Measurements from ENCODE around the gene COG5. TPM values are rescaled to one million over a fixed set of nuclear protein-coding genes. Genes with fewer than 3 reads are reported as not detected.

Gene COG5
- total RNA-seq, 1 experiment from 2014 or later, result 29.1 TPM

DNA sequence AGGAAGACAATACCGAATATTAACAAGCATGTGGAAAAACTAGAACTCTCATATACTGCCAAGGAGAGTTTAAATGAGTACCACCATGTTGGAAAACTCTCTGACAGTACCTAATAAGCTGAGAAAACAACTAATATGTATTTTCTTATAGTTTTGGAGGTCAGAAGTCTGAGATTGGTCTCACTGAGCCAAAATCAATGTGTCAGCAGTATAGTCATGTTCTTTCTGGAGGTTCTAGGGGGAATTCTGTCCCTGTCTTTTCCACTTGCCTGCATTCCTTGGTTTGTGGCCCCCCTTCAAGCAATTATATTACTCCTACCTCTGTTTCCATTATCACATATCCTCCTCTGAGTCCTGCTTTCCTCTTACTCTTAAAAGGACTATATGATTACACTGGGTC lies 250.4 kb downstream of the COG5 start:
- no peaks in the 10 kb centered on the region for H3K36me3 ChIP-seq (ENCODE audit: control insufficient read depth, insufficient read depth, low read length)
- no TSS peak for BruUV-seq (replicated peaks)
- H3K4me3 ChIP-seq (ENCODE audit: low read depth in 2 of 2, low read length in 2 of 2), result no peak overlapping the region
- no peak for ATAC-seq
- intact Hi-C loops (cut with micrococcal nuclease; ENCODE audit: unreplicated experiment), result no loop called here
- no peaks in the 10 kb centered on the region for H3K4me1 ChIP-seq (ENCODE audit: control insufficient read depth, insufficient read depth, low read length)
- DNase-seq (ENCODE audit: low read depth, low spot score), result no peak
- TF ChIP-seq, protein P1, sequence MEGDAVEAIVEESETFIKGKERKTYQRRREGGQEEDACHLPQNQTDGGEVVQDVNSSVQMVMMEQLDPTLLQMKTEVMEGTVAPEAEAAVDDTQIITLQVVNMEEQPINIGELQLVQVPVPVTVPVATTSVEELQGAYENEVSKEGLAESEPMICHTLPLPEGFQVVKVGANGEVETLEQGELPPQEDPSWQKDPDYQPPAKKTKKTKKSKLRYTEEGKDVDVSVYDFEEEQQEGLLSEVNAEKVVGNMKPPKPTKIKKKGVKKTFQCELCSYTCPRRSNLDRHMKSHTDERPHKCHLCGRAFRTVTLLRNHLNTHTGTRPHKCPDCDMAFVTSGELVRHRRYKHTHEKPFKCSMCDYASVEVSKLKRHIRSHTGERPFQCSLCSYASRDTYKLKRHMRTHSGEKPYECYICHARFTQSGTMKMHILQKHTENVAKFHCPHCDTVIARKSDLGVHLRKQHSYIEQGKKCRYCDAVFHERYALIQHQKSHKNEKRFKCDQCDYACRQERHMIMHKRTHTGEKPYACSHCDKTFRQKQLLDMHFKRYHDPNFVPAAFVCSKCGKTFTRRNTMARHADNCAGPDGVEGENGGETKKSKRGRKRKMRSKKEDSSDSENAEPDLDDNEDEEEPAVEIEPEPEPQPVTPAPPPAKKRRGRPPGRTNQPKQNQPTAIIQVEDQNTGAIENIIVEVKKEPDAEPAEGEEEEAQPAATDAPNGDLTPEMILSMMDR (IDR thresholded peaks at IDR 0.05), result no peak
- TF ChIP-seq SIN3A (IDR thresholded peaks at IDR 0.05; ENCODE audit: borderline replicate concordance, insufficient read depth, low read depth, low read length) (no peak), TCF7L2 (IDR thresholded peaks at IDR 0.05; ENCODE audit: low read depth, low read length) (no peak)
- H3K9me3 ChIP-seq (ENCODE audit: control insufficient read depth, insufficient read depth, low read depth, low read length), result no peaks in the 10 kb centered on the region
- POLR2A ChIA-PET, result no interaction called here
- in situ Hi-C loops (cut with HindIII; ENCODE audit: low pct_unique_long_range_greater_than_20kb, low sequenced_read_pairs), result no loop called here
- CTCF ChIA-PET, result no interaction called here
- no peak overlapping the region for H3K27ac ChIP-seq (ENCODE audit: low read length)
- H3K27me3 ChIP-seq (ENCODE audit: control insufficient read depth, insufficient read depth, low read length), result no peaks in the 10 kb centered on the region

DNA sequence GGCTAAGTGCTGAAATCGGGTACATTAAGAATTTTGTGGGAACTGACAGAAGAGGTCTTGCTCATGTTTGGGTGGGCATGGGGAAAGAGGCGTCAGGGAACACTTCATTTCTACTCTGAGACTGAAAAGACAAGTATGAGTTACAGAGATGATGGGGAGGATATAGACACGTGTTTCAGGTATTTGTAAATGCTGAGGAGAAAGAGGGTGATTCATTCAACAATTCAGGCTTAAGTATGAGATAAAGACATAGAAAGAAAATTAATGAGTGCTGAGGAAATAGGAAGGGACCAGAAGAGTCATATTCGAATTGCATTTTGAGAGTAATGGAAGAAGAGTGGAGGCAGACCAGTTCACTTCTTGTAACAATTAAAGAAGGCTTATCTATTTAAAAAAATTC lies 251.3 kb downstream of the COG5 start:
- H3K27ac ChIP-seq (ENCODE audit: low read length), result no peak overlapping the region
- TF ChIP-seq SIN3A (IDR thresholded peaks at IDR 0.05; ENCODE audit: borderline replicate concordance, insufficient read depth, low read depth, low read length) (no peak), POLR2AphosphoS5 (IDR thresholded peaks at IDR 0.05; ENCODE audit: low read depth, low read length) (no peak), TCF7L2 (IDR thresholded peaks at IDR 0.05; ENCODE audit: low read depth, low read length) (no peak)
- TF ChIP-seq, protein P2, sequence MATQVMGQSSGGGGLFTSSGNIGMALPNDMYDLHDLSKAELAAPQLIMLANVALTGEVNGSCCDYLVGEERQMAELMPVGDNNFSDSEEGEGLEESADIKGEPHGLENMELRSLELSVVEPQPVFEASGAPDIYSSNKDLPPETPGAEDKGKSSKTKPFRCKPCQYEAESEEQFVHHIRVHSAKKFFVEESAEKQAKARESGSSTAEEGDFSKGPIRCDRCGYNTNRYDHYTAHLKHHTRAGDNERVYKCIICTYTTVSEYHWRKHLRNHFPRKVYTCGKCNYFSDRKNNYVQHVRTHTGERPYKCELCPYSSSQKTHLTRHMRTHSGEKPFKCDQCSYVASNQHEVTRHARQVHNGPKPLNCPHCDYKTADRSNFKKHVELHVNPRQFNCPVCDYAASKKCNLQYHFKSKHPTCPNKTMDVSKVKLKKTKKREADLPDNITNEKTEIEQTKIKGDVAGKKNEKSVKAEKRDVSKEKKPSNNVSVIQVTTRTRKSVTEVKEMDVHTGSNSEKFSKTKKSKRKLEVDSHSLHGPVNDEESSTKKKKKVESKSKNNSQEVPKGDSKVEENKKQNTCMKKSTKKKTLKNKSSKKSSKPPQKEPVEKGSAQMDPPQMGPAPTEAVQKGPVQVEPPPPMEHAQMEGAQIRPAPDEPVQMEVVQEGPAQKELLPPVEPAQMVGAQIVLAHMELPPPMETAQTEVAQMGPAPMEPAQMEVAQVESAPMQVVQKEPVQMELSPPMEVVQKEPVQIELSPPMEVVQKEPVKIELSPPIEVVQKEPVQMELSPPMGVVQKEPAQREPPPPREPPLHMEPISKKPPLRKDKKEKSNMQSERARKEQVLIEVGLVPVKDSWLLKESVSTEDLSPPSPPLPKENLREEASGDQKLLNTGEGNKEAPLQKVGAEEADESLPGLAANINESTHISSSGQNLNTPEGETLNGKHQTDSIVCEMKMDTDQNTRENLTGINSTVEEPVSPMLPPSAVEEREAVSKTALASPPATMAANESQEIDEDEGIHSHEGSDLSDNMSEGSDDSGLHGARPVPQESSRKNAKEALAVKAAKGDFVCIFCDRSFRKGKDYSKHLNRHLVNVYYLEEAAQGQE (IDR thresholded peaks at IDR 0.05; ENCODE audit: insufficient read depth in 1 of 2, low read depth in 2 of 2, low read length in 1 of 2), result no peak
- TF ChIP-seq, protein P1 (IDR thresholded peaks at IDR 0.05), result no peak
- no peak overlapping the region for H3K4me3 ChIP-seq (ENCODE audit: low read depth in 2 of 2, low read length in 2 of 2)
- DNase-seq (ENCODE audit: low read depth, low spot score) (no peak), ATAC-seq (no peak)
- no TSS peak for BruUV-seq (replicated peaks)
- no peaks in the 10 kb centered on the region for H3K27me3 ChIP-seq (ENCODE audit: control insufficient read depth, insufficient read depth, low read length)
- in situ Hi-C loops (cut with HindIII; ENCODE audit: low pct_unique_long_range_greater_than_20kb, low sequenced_read_pairs), result no loop called here
- ChIA-PET POLR2A (no interaction called here), CTCF (no interaction called here)
- no peaks in the 10 kb centered on the region for H3K36me3 ChIP-seq (ENCODE audit: control insufficient read depth, insufficient read depth, low read length)
- intact Hi-C loops (cut with micrococcal nuclease; ENCODE audit: unreplicated experiment), result no loop called here
- no peaks in the 10 kb centered on the region for H3K9me3 ChIP-seq (ENCODE audit: control insufficient read depth, insufficient read depth, low read depth, low read length)
- H3K4me1 ChIP-seq (ENCODE audit: control insufficient read depth, insufficient read depth, low read length), result no peaks in the 10 kb centered on the region
